ENCODE measurements around the gene KDM6A.

DNA sequence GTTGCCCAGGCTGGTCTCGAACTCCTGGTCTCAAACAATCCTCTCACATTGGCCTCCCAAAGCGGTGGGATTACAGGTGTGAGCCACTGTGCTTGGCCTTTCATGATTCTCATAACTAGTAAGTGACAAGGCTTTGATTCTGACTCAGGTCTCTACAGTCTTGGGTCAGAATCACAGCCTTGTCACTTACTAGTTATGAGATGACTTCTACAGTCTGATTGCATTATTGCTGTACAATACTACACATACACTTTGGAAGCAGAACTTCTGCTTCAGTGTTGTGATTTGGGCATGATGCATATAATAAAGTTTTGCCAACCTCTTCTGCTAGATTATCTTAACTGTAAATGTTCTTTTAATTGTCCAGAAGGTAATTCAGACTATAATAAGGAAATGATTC is 123.3 kb downstream of the KDM6A start:
- TF ChIP-seq, protein P1, sequence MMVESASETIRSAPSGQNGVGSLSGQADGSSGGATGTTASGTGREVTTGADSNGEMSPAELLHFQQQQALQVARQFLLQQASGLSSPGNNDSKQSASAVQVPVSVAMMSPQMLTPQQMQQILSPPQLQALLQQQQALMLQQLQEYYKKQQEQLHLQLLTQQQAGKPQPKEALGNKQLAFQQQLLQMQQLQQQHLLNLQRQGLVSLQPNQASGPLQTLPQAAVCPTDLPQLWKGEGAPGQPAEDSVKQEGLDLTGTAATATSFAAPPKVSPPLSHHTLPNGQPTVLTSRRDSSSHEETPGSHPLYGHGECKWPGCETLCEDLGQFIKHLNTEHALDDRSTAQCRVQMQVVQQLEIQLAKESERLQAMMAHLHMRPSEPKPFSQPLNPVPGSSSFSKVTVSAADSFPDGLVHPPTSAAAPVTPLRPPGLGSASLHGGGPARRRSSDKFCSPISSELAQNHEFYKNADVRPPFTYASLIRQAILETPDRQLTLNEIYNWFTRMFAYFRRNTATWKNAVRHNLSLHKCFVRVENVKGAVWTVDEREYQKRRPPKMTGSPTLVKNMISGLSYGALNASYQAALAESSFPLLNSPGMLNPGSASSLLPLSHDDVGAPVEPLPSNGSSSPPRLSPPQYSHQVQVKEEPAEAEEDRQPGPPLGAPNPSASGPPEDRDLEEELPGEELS (CRISPR knock-in tag; IDR thresholded peaks at IDR 0.05; ENCODE audit: borderline replicate concordance), result no peak
- TF ChIP-seq, protein P2, sequence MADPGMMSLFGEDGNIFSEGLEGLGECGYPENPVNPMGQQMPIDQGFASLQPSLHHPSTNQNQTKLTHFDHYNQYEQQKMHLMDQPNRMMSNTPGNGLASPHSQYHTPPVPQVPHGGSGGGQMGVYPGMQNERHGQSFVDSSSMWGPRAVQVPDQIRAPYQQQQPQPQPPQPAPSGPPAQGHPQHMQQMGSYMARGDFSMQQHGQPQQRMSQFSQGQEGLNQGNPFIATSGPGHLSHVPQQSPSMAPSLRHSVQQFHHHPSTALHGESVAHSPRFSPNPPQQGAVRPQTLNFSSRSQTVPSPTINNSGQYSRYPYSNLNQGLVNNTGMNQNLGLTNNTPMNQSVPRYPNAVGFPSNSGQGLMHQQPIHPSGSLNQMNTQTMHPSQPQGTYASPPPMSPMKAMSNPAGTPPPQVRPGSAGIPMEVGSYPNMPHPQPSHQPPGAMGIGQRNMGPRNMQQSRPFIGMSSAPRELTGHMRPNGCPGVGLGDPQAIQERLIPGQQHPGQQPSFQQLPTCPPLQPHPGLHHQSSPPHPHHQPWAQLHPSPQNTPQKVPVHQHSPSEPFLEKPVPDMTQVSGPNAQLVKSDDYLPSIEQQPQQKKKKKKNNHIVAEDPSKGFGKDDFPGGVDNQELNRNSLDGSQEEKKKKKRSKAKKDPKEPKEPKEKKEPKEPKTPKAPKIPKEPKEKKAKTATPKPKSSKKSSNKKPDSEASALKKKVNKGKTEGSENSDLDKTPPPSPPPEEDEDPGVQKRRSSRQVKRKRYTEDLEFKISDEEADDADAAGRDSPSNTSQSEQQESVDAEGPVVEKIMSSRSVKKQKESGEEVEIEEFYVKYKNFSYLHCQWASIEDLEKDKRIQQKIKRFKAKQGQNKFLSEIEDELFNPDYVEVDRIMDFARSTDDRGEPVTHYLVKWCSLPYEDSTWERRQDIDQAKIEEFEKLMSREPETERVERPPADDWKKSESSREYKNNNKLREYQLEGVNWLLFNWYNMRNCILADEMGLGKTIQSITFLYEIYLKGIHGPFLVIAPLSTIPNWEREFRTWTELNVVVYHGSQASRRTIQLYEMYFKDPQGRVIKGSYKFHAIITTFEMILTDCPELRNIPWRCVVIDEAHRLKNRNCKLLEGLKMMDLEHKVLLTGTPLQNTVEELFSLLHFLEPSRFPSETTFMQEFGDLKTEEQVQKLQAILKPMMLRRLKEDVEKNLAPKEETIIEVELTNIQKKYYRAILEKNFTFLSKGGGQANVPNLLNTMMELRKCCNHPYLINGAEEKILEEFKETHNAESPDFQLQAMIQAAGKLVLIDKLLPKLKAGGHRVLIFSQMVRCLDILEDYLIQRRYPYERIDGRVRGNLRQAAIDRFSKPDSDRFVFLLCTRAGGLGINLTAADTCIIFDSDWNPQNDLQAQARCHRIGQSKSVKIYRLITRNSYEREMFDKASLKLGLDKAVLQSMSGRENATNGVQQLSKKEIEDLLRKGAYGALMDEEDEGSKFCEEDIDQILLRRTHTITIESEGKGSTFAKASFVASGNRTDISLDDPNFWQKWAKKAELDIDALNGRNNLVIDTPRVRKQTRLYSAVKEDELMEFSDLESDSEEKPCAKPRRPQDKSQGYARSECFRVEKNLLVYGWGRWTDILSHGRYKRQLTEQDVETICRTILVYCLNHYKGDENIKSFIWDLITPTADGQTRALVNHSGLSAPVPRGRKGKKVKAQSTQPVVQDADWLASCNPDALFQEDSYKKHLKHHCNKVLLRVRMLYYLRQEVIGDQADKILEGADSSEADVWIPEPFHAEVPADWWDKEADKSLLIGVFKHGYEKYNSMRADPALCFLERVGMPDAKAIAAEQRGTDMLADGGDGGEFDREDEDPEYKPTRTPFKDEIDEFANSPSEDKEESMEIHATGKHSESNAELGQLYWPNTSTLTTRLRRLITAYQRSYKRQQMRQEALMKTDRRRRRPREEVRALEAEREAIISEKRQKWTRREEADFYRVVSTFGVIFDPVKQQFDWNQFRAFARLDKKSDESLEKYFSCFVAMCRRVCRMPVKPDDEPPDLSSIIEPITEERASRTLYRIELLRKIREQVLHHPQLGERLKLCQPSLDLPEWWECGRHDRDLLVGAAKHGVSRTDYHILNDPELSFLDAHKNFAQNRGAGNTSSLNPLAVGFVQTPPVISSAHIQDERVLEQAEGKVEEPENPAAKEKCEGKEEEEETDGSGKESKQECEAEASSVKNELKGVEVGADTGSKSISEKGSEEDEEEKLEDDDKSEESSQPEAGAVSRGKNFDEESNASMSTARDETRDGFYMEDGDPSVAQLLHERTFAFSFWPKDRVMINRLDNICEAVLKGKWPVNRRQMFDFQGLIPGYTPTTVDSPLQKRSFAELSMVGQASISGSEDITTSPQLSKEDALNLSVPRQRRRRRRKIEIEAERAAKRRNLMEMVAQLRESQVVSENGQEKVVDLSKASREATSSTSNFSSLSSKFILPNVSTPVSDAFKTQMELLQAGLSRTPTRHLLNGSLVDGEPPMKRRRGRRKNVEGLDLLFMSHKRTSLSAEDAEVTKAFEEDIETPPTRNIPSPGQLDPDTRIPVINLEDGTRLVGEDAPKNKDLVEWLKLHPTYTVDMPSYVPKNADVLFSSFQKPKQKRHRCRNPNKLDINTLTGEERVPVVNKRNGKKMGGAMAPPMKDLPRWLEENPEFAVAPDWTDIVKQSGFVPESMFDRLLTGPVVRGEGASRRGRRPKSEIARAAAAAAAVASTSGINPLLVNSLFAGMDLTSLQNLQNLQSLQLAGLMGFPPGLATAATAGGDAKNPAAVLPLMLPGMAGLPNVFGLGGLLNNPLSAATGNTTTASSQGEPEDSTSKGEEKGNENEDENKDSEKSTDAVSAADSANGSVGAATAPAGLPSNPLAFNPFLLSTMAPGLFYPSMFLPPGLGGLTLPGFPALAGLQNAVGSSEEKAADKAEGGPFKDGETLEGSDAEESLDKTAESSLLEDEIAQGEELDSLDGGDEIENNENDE (IDR thresholded peaks at IDR 0.05; ENCODE audit: low read depth, low read length), result no peak
- no peak for TF ChIP-seq MTA1 (IDR thresholded peaks at IDR 0.05; ENCODE audit: borderline replicate concordance)
- TF ChIP-seq, protein P3, sequence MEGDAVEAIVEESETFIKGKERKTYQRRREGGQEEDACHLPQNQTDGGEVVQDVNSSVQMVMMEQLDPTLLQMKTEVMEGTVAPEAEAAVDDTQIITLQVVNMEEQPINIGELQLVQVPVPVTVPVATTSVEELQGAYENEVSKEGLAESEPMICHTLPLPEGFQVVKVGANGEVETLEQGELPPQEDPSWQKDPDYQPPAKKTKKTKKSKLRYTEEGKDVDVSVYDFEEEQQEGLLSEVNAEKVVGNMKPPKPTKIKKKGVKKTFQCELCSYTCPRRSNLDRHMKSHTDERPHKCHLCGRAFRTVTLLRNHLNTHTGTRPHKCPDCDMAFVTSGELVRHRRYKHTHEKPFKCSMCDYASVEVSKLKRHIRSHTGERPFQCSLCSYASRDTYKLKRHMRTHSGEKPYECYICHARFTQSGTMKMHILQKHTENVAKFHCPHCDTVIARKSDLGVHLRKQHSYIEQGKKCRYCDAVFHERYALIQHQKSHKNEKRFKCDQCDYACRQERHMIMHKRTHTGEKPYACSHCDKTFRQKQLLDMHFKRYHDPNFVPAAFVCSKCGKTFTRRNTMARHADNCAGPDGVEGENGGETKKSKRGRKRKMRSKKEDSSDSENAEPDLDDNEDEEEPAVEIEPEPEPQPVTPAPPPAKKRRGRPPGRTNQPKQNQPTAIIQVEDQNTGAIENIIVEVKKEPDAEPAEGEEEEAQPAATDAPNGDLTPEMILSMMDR (IDR thresholded peaks at IDR 0.05 in 2 of 3, conservative IDR thresholded peaks at IDR 0.05 in 1 of 3; ENCODE audit: insufficient read depth in 2 of 3, low read depth in 1 of 3, low read length in 3 of 3), result no peak
